ENCODE measurements around the gene KLC3.
"Not testable (repeated sequence)": the region's sequence is repeated elsewhere in the genome, so short reads cannot be mapped to it uniquely, and the experiment has no call there.

The KLC3 gene

DNA sequence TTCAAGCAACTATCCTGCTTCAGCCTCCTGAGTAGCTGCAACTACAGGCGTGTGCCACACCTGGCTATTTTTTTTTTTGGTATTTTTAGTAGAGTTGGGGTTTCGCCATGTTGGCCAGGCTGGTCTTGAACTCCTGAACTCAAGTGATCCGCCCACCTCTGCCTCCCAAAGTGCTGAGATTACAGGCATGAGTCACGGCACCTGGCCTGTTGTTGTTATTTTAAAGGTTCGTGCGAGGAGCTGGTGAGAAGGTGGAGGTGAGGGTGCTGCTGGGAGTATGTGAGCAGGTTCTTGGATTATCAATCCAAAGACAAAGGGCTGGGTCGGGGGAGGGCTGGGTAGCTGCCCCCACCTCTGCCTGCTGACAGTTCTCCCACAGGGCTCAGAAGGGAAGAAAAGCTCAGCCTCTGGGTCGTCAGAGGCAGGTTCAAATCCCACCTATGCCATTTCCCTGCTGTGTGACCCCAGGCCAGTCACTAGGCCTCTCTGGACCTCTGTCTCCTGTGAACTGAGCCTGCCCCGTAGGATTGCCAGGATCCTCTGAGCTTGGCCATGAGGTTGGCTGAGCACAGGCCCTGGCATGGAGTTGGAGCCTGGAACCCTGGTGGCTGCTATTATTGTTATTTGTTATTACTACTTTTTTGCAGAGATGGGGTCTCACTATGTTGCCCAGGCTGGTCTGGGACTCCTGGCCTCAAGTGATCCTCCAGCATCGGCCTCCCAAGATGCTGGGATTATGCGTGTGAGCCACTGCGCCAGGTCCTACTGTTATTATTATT lies 19.4 kb upstream of the KLC3 start:
- no peak for DNase-seq

DNA sequence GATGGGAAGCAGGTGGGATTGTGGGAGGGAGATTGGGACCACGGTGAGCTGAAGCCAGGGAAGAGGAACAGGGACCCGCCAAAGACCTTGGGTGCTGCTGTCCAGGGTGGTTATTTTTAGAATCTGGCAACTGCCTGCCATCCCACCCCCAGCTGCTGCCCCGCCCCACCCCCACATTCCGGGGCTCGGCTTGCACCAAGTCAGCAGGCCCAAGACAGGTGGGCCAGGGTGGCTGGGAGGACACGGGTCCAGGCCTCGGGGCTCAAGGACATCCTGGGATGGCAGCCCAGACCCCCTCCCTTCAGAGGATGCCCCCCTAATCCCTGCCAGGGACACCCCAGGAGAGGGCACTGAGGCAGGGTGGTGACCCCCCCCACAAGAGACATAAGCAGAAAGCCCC lies 18.7 kb upstream of the KLC3 start:
- no peak for DNase-seq

DNA sequence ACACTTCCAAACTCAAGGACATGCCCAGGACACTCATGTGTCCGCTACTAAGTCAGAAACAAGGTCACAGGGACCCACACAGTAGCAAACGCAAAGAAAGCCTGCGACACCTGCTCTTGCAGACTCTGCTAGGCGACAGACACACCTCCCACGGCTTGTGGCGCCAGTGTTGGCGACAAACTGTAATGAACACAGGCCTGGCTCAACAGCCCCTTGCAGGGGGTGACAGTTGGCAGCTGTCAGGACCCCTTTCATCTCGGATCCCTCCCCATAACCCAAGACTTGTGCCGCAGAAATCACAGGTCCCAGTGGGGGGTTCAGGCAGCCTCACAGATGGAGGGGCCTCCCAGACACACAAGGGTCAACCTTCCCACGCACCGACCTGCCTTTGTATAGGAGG lies 18.2 kb upstream of the KLC3 start:
- no peak for DNase-seq

DNA sequence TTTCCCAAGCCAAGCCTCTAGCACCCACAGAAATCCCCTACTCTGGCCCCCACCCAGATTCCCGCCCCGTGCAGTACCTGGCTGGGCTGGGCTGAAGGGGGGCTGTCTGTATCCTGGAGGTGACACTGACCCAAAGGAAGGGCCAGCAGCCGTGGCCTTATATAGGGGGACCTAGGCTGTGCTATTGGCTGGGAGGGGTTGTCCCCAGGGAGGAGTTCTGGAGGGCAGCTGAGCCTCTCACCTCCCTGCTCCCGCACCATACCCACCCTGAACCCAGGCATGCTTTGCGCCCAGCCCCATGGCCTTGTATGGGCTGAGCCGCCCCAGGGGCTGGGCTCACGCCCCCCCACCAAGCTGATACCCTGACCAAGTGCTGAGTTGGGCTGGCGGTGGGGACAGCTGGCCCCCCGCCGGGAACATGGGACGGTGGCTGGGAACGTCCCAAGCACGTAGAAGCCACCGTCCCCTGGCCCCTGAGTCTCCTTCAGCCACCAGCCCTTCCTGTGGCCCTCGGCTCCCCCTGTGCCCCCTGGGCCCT lies 17.7 kb upstream of the KLC3 start, which contains the start of gene CKM:
Gene CKM, minus strand, starts transcription at position 132 of the 538 bp plus-strand sequence. CDS start 3,162 bp downstream, outside the sequence.
- DNase-seq = no peak

DNA sequence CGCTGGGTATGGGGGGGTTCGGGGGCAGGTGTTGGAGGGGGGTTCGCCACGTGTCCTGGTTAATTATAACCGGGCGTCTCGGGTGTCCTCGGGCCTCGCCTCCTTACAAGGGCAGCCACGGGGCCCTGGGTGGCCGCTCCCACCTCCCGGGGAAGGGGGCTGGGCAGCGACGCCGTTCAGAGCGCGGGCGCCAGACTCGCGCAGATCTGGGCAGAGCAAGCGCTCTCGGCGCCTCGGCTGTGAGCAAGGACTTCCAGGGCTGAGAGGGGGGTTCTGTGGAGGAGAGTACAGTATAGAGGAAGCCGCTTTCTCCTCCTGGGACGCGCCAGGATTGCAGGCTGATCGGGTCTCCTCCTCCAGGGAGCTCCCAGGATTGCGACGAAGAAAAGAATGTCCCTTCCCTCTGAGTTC lies 16.9 kb upstream of the KLC3 start:
- peak; percentile 69 for DNase-seq

DNA sequence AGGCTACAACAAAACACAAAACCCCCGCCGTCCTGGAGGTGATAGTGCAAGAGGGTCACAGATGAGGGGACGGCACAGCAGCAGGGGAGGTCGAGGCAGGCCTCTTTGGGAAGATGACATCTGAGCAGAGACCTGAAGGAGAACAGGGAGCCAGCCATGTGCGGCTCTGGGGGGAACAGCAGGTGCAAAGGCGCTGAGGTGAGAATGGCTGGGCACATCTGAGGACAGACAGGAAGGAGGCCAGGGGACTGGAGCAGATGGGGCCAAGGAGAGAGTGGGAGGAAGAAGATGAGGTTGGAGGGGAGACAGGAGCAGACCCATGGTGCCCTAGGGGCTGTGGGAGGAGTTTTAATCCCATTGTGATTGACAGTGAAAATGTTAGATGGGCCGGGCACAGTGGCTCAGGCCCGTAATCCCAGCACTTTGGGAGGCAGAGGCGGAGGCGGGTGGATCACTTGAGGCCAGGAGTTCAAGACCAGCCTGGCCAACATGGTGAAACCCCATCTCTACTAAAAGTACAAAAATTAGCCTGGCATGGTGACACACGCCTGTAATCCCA lies 16.1 kb upstream of the KLC3 start:
- DNase-seq = no peak

DNA sequence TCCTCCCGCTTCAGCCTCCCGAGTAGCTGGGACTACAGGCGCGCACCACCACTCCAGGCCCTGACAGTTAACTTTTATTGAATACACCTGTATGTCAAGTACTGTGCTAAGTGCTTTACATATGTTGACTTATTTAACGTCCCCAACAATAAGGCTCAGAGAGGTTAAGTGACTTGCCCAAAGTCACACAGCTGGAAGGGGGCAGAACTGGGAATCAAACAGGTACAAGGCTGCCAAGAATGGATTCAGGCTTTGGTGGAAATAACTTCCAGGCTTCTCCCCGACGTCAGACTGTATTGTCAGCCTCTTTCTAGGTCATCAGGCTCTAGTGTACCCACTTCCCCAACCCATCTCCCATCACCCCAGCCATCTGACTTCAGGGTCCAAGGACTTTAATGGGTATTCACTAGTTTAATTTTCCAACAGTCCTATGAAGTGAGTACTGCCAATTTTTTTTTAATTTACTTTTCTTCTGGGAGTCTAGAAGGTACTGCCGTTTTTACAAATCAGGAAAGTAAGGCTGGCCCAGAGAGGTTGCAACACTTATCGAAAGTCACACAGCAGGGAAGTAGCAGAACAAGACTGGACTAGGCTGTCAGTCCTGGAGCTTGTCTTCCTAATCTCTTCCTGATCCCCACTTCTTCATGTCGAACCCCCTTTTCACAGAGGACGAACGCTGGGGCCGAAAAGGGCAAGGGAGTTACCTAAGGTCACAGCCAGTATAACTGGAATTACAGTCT lies 13.0 kb upstream of the KLC3 start:
- DNase-seq = no peak

DNA sequence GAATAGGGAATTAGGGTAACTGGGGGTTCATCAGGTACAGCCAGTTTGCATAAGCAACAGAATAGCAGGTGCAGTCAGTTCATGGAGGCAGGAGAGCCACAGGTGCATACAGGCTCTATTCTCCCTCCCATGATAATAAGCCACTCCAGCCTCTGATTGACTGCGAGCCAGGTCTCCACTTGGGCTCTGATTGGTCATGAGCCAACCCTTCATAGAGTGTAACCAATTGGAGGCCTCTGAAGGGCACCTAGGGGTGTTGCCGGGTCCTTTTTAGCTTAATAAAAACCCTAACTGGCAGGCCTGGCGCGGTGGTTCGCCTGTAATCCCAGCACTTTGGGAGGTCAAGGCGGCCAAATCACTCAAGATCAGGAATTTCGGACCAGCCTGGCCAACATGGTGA lies 9.1 kb upstream of the KLC3 start:
- no peak for DNase-seq

DNA sequence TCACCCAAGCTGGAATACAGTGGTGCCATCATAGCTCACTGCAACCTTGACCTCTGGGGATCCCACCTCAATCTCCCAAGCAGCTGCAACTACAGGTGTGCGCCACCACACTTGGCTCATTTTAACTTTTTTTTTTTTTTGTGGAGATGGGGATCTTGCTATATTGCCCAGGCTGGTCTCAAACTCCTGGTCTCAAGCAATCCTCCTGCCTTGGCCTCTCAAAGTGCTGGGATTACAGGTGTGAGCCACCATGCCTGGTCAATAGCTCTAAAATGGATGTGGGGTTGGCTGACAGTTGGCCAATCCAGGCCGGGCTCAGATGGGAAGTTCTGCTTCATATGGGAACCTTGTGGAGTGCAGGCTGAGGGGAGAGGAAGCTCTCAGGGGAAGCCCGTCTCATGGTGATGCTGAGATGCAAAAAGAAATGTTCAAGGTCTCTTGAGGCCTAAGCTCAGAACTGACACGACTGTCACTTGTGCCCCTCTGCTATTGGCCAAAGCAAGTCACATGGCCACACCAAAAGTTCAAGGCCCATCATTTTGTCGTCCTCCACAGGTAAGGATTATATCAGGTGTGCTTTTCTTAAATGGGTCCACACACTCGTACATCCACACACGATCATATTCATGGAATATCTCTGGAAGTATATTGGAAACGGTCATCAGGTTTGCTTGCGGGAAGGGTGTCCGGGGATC lies 6.8 kb upstream of the KLC3 start:
- DNase-seq = no peak

DNA sequence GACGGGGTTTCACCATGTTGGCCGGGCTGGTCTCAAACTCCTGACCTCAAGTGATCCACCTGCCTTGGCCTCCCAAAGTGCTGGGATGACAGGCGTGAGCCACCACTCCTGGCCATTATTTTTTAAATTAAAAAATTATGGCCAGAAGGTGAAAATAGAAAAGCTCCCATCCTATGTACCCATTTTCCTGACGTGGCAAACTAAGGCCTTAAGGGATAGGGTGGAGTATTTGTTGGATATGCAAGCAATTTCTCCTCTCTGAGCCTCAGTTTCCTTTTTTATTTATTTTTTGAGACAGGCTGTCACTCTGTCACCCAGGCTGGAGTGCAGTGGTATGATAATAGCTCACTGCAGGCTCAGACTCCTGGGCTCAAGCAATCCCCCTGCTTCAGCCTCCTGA lies 5.7 kb upstream of the KLC3 start:
- DNase-seq = not testable (repeated sequence)

DNA sequence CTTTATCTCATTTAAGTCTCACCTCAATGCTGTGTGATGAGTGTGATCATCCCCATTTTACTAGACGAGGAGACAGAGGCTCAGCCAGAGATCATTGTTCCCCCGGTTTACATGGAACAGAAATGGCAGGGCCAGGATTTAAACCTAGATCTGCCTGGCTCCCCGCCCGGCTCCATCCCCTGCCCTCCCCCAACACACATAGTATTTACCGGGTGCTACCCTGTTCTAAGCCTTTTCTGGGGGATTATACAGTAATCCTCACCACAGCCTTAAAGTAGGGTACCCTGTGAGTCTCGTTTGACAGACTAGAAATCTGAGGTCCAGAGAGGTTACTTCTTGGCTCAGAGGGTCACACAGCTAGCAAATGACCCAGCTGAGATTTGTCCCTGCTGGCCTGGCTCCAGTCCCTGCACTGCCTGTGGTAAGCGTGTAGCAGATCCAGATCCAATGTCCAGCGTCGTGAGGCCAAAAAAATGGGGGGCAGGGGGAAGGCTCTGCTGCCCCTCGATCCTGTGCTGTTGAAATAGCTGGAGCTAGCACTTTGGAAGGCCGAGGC lies 3.8 kb upstream of the KLC3 start:
- no peak for DNase-seq

DNA sequence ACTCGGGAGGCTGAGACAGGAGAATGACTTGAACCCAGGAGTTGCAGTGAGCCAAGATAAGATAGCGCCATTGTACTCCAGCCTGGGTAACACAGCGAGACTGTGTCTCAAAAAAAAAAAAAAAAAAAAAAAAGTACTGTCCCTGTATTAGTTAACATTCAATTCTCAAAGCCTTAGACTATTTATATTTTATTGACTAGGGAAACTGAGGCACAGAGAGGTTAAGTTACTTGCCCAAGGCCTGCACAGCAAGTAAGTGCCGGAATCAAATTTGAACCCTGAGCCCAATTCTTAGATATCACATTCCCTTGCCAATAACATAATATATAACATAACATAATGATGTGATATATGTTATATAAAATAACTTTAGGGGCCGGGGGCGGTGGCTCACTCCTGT lies 921 bp upstream of the KLC3 start:
- DNase-seq = no peak

DNA sequence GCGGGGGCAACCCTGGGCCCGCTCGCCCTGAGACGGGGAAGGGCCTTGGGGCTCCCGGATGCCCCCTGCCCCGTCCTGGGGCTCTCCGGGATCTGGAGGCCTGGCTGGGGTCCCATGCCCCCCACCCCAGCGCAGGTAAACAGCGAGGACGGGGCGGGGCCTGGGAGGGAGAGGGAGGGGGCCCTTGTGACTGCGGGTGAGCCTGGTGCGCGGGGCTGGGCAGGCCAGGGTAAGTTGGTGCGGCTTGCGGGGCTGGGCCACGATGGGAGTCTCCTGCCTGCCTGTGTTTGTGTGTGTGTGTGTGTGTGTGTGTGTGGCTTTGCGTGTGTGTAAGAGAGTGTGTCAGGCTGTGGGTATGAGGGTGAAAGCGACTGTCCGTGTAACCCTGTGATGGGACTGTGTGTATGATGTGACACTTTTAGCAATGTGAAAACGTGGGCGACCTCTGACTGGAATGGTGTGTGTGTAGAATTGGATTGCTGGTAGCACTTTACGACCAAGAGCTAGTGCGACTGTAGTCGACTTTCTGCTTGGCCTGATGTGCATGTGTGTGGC lies 426 bp downstream of the KLC3 start:
- no peak for DNase-seq

DNA sequence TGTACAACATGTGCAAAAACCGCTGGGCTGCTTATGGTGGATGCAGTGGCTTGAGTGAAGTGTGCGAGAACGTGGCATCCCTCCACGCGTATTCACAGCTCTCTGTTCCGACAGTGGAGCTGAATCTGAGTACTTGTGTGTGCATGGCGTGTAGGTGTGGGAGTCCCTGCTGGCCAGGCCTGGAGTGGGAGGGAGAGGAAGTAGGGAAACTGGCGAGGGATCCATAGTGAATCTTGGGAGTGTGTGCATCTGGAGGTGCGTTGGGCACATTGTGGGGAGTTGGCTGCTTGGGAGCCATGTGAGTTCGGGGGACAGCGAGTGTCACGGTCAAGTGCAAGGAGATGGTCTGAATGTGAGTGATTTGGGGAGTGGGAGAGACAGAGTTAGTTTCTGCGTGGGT lies 2.4 kb downstream of the KLC3 start:
- DNase-seq = no peak

DNA sequence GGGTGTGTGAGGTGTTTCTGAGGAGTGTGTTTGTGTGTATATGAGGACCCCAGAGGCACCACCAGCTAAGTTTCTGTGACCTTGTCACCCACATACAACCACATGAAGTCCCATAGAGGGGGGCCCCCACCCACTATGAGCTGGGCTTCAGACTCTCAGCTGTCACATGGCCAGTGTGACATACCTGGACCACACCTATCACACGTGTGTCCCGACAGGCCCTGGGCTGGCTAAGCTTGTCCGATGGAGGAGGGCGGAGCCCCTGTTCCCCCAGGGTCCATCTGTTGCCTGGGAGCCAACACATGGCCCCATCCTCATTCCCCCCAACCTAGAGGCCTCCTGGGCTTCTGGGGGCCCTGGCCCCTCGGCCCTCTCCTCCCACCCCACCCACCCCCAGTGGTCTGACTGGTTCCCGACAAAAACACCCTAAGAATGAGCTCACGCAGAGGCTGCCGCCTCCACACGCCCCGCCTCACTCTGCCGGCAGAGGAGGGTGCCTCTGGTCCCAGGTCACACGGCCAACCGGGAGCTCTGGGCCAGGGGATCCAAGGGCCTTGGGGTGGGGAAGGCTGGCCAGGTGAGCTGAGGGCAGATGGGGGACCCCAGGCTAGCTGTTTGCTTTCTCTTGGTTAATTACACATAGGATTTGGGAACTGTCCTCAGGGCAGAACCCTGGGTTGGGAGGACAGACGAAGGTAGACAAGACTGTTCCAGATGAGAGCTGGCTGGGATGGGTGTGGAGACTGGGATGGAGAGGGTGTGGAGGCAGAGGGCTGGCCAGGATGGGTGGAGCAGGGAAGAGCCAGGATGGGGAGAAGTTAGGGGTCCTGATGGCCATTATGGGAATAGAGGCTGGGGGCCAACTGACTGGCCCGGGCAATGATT lies 4.3 kb downstream of the KLC3 start:
- no peak for DNase-seq

DNA sequence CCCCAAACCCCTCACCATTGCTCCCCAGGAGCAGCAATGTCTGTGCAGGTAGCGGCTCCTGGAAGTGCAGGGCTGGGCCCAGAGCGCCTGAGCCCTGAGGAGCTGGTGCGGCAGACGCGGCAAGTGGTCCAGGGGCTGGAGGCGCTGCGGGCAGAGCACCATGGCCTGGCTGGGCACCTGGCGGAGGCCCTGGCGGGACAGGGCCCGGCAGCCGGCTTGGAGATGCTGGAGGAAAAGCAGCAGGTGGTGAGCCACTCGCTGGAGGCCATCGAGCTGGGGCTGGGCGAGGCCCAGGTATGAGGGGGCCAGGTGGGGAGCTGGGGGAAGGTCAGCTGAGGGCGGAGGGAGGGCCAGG lies 4.9 kb downstream of the KLC3 start:
- DNase-seq = no peak

DNA sequence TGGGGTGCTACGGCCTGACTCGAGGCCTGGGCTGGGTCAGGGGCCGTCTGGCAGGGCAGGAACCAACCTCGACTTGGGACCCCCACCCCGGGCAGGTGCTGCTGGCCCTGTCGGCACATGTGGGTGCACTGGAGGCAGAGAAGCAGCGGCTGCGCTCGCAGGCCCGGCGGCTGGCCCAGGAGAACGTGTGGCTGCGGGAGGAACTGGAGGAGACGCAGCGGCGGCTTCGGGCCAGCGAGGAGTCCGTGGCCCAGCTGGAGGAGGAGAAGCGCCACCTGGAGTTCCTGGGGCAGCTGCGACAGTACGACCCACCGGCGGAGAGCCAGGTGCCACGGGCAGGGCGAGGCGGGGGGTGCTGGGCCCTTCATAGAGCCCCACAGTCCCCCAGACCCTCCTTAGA lies 5.9 kb downstream of the KLC3 start:
- no peak for DNase-seq

DNA sequence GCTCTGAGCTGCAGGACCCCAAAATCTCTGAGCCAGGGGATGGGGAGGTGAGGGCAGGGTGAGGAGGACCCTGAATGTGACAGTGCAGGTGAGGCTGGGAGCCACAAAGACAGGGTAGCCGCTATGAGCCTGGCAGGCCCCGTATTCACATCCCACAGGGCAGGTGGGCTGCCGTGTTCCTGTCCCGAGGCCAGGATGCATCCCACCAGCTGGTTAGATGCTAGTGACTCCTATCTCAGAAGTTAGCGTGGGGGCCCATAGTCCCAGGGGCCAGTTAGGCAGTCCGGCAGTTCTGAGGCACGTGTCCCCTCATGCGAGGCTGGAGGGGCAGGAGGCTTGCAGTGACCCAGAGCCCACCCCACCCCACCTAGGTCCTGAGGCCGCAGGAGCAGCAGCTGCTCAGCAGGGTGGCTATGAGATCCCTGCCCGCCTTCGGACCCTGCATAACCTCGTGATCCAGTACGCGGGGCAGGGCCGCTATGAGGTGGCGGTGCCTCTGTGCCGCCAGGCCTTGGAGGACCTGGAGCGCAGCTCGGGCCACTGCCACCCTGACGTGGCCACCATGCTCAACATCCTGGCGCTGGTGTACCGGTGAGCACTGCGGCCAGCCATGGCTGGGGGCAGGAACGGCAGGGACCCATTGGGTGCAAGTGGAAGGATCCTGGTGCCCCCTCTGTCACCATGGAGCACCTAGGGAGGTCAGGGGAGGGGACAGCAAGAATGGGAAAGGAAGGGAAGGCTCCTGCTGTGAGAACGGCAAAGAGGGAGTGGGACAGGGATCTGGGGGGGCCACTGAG lies 7.2 kb downstream of the KLC3 start:
- DNase-seq = no peak

DNA sequence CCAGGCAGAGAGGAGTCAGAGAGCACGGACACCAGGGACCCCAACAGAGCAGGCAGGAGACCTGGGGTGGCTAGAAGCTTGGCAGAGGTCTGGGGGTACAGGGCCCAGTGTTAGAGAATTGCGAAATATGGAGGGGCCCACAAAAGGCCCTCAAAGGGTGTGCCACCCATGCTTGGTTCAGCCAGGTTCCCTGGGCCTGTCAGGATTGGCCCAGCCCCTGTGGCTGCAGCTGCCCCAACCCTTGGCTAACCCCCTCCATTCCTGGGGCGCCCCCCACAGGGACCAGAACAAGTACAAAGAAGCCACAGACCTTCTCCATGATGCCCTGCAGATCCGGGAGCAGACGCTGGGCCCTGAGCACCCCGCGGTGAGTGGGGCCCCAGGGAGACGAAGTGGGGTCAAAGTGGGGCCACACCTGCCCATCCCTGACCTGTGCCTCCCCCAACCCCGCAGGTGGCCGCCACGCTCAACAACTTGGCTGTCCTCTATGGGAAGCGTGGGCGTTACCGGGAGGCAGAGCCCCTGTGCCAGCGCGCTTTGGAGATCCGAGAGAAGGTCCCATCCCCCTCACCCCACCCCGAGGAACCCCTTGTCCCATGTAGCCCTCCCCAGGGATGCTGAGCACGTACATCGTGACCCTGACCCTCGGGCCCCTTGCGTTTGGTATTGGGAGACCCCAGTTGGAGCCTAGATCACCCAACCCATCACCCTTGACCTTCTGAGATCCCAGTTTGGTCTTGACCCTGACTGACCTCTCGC lies 8.0 kb downstream of the KLC3 start:
- no peak for DNase-seq

DNA sequence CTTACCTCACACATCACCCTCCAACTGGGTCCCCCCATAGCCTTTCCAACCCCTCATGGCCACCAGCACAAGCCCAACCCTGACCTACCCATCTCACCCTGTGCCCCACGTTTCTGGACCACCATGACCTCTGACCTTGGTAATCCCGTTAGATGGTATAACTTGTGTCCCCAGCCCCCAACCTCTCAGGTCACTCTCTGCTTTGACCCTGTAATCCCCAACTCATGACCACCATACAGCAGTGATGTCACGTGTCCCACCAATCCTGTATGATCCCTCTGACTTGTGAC lies 8.5 kb downstream of the KLC3 start:
- no peak for DNase-seq

All from islet precursor cell (in vitro differentiated cells).